Karpas-422 (cell line): ENCODE measurements around the gene GRAMD2B. TPM values are rescaled to one million over a fixed set of nuclear protein-coding genes. Genes with fewer than 3 reads are reported as not detected.

Experiments used
- DNase-seq: peaks from one replicate; pipeline ENCODE4 v3.0.0-alpha.2; 2015
- H2AFZ ChIP-seq: fragments of 200-600 bp; sonication (generic); 2 replicates; pipeline ENCODE4 v1.6.1; 2014; ENCODE audit warnings: antibody characterized with exemption, low read length, mixed read lengths
- H3K27ac ChIP-seq: fragments of 200-600 bp; sonication (generic); 2 replicates; pipeline ENCODE4 v1.5.1; 2014; ENCODE audit warnings: mild to moderate bottlenecking, low read length, moderate library complexity
- H3K27me3 ChIP-seq: fragments of 200-600 bp; sonication (generic); 2 replicates; pipeline ENCODE4 v1.6.1; 2014; ENCODE audit warnings: low read length, mixed read lengths
- H3K36me3 ChIP-seq: fragments of 200-600 bp; sonication (generic); 2 replicates; pipeline ENCODE4 v1.6.1; 2014; ENCODE audit warnings: low read length, mixed read lengths; ENCODE audit not compliant: insufficient read depth
- H3K4me1 ChIP-seq: fragments of 200-600 bp; sonication (generic); 2 replicates; pipeline ENCODE4 v1.6.1; 2014; ENCODE audit warnings: mild to moderate bottlenecking, low read length, mixed read lengths
- H3K4me2 ChIP-seq: fragments of 200-600 bp; sonication (generic); 2 replicates; pipeline ENCODE4 v1.6.1; 2014; ENCODE audit warnings: low read length, low read depth, mild to moderate bottlenecking; ENCODE audit not compliant: poor library complexity, severe bottlenecking
- H3K4me3 ChIP-seq: fragments of 200-600 bp; sonication (generic); 2 replicates; pipeline ENCODE4 v1.5.1; 2014; ENCODE audit warnings: mild to moderate bottlenecking, antibody characterized with exemption, low read length, mixed read lengths
- H3K79me2 ChIP-seq: fragments of 200-600 bp; sonication (generic); 2 replicates; pipeline ENCODE4 v1.6.1; 2014; ENCODE audit warnings: mild to moderate bottlenecking, low read length, mixed read lengths
- H3K9ac ChIP-seq: fragments of 200-600 bp; sonication (generic); 2 replicates; pipeline ENCODE4 v1.6.0; 2014; ENCODE audit warnings: low read length
- H3K9me2 ChIP-seq: fragments of 200-600 bp; sonication (generic), shearing (Covaris generic); replicated peaks from 2 replicates; pipeline ENCODE4 v1.6.0; 2014; ENCODE audit warnings: mild to moderate bottlenecking, low read length, moderate library complexity; ENCODE audit not compliant: insufficient read depth
- H3K9me3 ChIP-seq: fragments of 300-700, 200-600 bp; sonication (generic); 2 replicates; pipeline ENCODE4 v1.6.1; 2014; ENCODE audit warnings: low read length, mixed read lengths
- H4K20me1 ChIP-seq: fragments of 200-600 bp; sonication (generic); 2 replicates; pipeline ENCODE4 v1.6.1; 2014; ENCODE audit warnings: mild to moderate bottlenecking, antibody characterized with exemption, low read length, low read depth; ENCODE audit not compliant: insufficient read depth
- total RNA-seq: library from RNA; depleted of rRNA; stranded (reverse); fragments of >200 nt; shearing (Covaris generic); gene quantifications from 2 replicates; pipeline ENCODE4 v1.2.3, GENCODE V29; 2014; ENCODE audit warnings: low replicate concordance

GRAMD2B gene
- total RNA-seq, 1 experiment from 2014 or later, result 4.5 TPM

- H3K4me3 ChIP-seq, result no peak overlapping the region
- H4K20me1 ChIP-seq, result no peaks in the 10 kb centered on the region
- no peaks in the 10 kb centered on the region for H3K79me2 ChIP-seq
- no peak overlapping the region for H2AFZ ChIP-seq
- no peak overlapping the region for H3K27ac ChIP-seq
- H3K36me3 ChIP-seq, result no peaks in the 10 kb centered on the region
- no peaks in the 10 kb centered on the region for H3K4me1 ChIP-seq
- no peak overlapping the region for H3K9ac ChIP-seq
- no peak overlapping the region for H3K4me2 ChIP-seq
- H3K9me2 ChIP-seq, result no peaks in the 10 kb centered on the region
- DNase-seq, result no peak
- no peaks in the 10 kb centered on the region for H3K27me3 ChIP-seq
- no peaks in the 10 kb centered on the region for H3K9me3 ChIP-seq
Observed at GRCh38 chr5:126416266-126416925, 6.8 kb upstream of the GRAMD2B start.

- Histone ChIP-seq H3K27me3 (no peaks in the 10 kb centered on the region), H3K4me3 (no peak overlapping the region), H3K9ac (no peak overlapping the region), H3K79me2 (no peaks in the 10 kb centered on the region), H3K36me3 (no peaks in the 10 kb centered on the region), H3K4me1 (no peaks in the 10 kb centered on the region), H2AFZ (no peak overlapping the region), H3K9me2 (no peaks in the 10 kb centered on the region), H4K20me1 (no peaks in the 10 kb centered on the region), H3K9me3 (no peaks in the 10 kb centered on the region), H3K4me2 (no peak overlapping the region), H3K27ac (no peak overlapping the region)
- DNase-seq, result no peak
Observed at GRCh38 chr5:126417178-126417577, 6.0 kb upstream of the GRAMD2B start.

GRCh38 chr5:126419102-126419501 lies 4.1 kb upstream of the GRAMD2B start:
- Histone ChIP-seq H3K4me2 (no peak overlapping the region), H3K27ac (no peak overlapping the region), H3K9me2 (no peaks in the 10 kb centered on the region), H3K27me3 (no peaks in the 10 kb centered on the region), H3K4me3 (no peak overlapping the region), H3K9me3 (no peaks in the 10 kb centered on the region), H2AFZ (no peak overlapping the region), H3K79me2 (peaks cover 8% of the 10 kb centered on the region; the same call in 1 of the 2 replicates), H3K36me3 (no peaks in the 10 kb centered on the region), H3K4me1 (peaks cover 7% of the 10 kb centered on the region), H3K9ac (no peak overlapping the region), H4K20me1 (no peaks in the 10 kb centered on the region)
- DNase-seq, result no peak

DNA sequence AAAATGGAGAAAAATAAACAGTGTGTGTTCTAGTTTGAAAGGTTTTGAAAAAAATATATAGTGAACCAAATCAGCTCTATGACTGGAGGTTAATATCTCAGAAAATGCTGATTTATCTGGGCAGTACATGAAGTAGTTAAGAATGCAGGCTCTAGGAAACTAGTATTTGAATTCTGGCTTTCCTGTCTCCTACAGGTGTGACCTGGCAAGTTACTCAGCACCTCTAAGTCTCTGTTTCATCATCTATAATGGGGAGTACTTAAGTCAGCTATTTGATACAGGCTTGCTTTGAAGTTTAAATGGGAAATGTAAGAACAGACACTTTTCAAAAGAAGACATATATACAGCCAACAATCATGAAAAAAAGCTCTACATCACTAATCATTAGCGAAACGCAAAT lies 5.2 kb downstream of the GRAMD2B start:
- Histone ChIP-seq H3K4me3 (no peak overlapping the region), H3K9me3 (no peaks in the 10 kb centered on the region), H3K9me2 (no peaks in the 10 kb centered on the region), H3K36me3 (no peaks in the 10 kb centered on the region), H3K9ac (no peak overlapping the region), H3K4me1 (peaks cover 13% of the 10 kb centered on the region), H3K27ac (no peak overlapping the region), H3K79me2 (peaks cover 31% of the 10 kb centered on the region), H2AFZ (no peak overlapping the region), H3K27me3 (no peaks in the 10 kb centered on the region), H3K4me2 (no peak overlapping the region), H4K20me1 (no peaks in the 10 kb centered on the region)
- no peak for DNase-seq

GRCh38 chr5:126430631-126431030 lies 7.4 kb downstream of the GRAMD2B start:
- no peak for DNase-seq

DNA sequence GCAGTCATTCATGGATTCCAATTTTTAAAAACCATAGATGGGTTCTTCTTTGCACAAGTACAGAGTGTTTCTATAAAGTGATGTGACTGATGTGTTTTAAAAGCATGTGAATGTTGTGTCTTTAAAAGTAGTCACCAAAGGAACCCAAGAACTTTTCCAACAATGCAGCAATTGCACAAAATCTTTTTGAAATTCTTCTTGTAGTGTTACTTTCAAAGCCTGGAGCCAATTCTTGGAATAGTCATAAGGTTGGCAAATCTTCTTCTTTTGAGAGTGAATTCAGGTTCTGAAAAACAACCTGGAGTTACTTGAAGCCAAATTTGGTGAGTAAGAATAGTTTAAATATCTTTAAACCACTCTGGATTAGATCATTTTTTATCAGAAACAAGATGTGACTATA lies 10.5 kb downstream of the GRAMD2B start:
- H3K9me3 ChIP-seq, result no peaks in the 10 kb centered on the region
- H3K27ac ChIP-seq, result no peak overlapping the region
- no peak overlapping the region for H2AFZ ChIP-seq
- no peak overlapping the region for H3K4me2 ChIP-seq
- H3K4me3 ChIP-seq, result no peak overlapping the region
- no peaks in the 10 kb centered on the region for H3K36me3 ChIP-seq
- H3K9ac ChIP-seq, result no peak overlapping the region
- H3K9me2 ChIP-seq, result no peaks in the 10 kb centered on the region
- peaks cover 9% of the 10 kb centered on the region; the same call in 1 of the 2 replicates for H3K79me2 ChIP-seq
- H4K20me1 ChIP-seq, result no peaks in the 10 kb centered on the region
- no peaks in the 10 kb centered on the region for H3K27me3 ChIP-seq
- H3K4me1 ChIP-seq, result no peaks in the 10 kb centered on the region
- DNase-seq, result no peak

More at GRCh38 chr5:126430631-126431030, 7.4 kb downstream of the GRAMD2B start:
- Histone ChIP-seq H3K79me2 (peaks cover 17% of the 10 kb centered on the region; the same call in 1 of the 2 replicates), H3K27me3 (no peaks in the 10 kb centered on the region), H3K9me3 (no peaks in the 10 kb centered on the region), H2AFZ (no peak overlapping the region), H3K9me2 (no peaks in the 10 kb centered on the region), H3K36me3 (no peaks in the 10 kb centered on the region), H4K20me1 (no peaks in the 10 kb centered on the region), H3K9ac (no peak overlapping the region), H3K4me3 (no peak overlapping the region), H3K4me1 (no peaks in the 10 kb centered on the region), H3K27ac (no peak overlapping the region), H3K4me2 (no peak overlapping the region)

- Histone ChIP-seq H2AFZ (no peak overlapping the region), H3K36me3 (no peaks in the 10 kb centered on the region), H3K27me3 (no peaks in the 10 kb centered on the region), H3K9ac (no peak overlapping the region), H4K20me1 (no peaks in the 10 kb centered on the region), H3K79me2 (peaks cover 9% of the 10 kb centered on the region; the same call in 1 of the 2 replicates), H3K4me3 (no peak overlapping the region), H3K27ac (no peak overlapping the region), H3K9me3 (no peaks in the 10 kb centered on the region), H3K4me1 (no peaks in the 10 kb centered on the region), H3K4me2 (no peak overlapping the region), H3K9me2 (no peaks in the 10 kb centered on the region)
- no peak for DNase-seq
Observed at GRCh38 chr5:126435261-126435660, 12.1 kb downstream of the GRAMD2B start.

DNA sequence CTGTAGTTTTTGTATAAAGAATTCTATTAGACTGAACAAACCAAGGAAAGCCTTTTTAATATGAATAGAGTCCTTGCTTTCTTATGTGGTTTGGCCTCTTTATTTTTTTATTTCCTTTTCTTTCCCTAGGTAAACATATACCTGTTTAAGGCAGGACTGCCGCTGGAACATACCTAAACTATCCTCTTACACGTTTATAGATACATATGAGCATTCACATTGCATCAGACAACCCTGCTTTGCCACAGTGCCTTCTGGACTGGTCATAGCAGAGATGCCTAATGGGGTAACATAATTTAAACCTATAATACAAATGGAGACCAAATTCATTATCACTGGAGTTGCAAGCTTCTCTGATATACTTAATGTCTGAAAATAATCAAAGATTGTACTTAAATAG lies 12.5 kb downstream of the GRAMD2B start:
- Histone ChIP-seq H4K20me1 (no peaks in the 10 kb centered on the region), H3K4me1 (no peaks in the 10 kb centered on the region), H3K9me2 (no peaks in the 10 kb centered on the region), H3K27ac (no peak overlapping the region), H3K27me3 (no peaks in the 10 kb centered on the region), H2AFZ (no peak overlapping the region), H3K9ac (no peak overlapping the region), H3K79me2 (peaks cover 9% of the 10 kb centered on the region; the same call in 1 of the 2 replicates), H3K9me3 (no peaks in the 10 kb centered on the region), H3K4me2 (no peak overlapping the region), H3K4me3 (no peak overlapping the region), H3K36me3 (no peaks in the 10 kb centered on the region)
- DNase-seq, result no peak
